Activated gamma-delta T cell treated with anti-CD3 and anti-CD28 coated beads, Interleukin-2, amount 50 U/mL, for 16 hours (primary cell): ENCODE measurements around the gene H2AZ2.
"Not testable (repeated sequence)": the region's sequence is repeated elsewhere in the genome, so short reads cannot be mapped to it uniquely, and the experiment has no call there.

Source experiments
- DNase-seq: peaks from one replicate; pipeline ENCODE4 v3.0.0-alpha.2; 2020; ENCODE audit warnings: low read depth

Gene H2AZ2

GRCh38 chr7:44870780-44871179 lies 22.9 kb upstream of the H2AZ2 start:
- DNase-seq, result not testable (repeated sequence)

- DNase-seq, result not testable (repeated sequence)
Observed at GRCh38 chr7:44870336-44870735, 22.4 kb upstream of the H2AZ2 start.

- DNase-seq, result no peak
Observed at GRCh38 chr7:44867073-44867995, 19.4 kb upstream of the H2AZ2 start.

GRCh38 chr7:44861949-44862348 lies 14.1 kb upstream of the H2AZ2 start:
- DNase-seq, result not testable (repeated sequence)

- DNase-seq, result no peak
Observed at GRCh38 chr7:44858161-44858560, 10.3 kb upstream of the H2AZ2 start.

- no peak for DNase-seq
Observed at GRCh38 chr7:44854644-44855364, 6.9 kb upstream of the H2AZ2 start.

GRCh38 chr7:44853391-44853790 lies 5.5 kb upstream of the H2AZ2 start:
- no peak for DNase-seq

- no peak for DNase-seq
Observed at GRCh38 chr7:44852590-44852989, 4.7 kb upstream of the H2AZ2 start.

- DNase-seq, result no peak
Observed at GRCh38 chr7:44849885-44850544, 2.1 kb upstream of the H2AZ2 start.

- no peak for DNase-seq
Observed at GRCh38 chr7:44849259-44849884, 1.5 kb upstream of the H2AZ2 start.

GRCh38 chr7:44847509-44847919 lies 373 bp downstream of the H2AZ2 start:
- peak; percentile 71 for DNase-seq

GRCh38 chr7:44846816-44847508 lies 925 bp downstream of the H2AZ2 start:
- DNase-seq, result no peak

- DNase-seq, result not testable (repeated sequence)
Observed at GRCh38 chr7:44846390-44846789, 1.5 kb downstream of the H2AZ2 start.

- DNase-seq, result no peak
Observed at GRCh38 chr7:44845451-44845850, 2.4 kb downstream of the H2AZ2 start.

GRCh38 chr7:44843440-44843839 lies 4.4 kb downstream of the H2AZ2 start:
- DNase-seq, result not testable (repeated sequence)

GRCh38 chr7:44842675-44843074 lies 5.2 kb downstream of the H2AZ2 start:
- DNase-seq, result not testable (repeated sequence)

GRCh38 chr7:44838751-44839150 lies 9.1 kb downstream of the H2AZ2 start:
- DNase-seq, result no peak

GRCh38 chr7:44827567-44827966 lies 20.3 kb downstream of the H2AZ2 start:
- DNase-seq, result no peak

- no peak for DNase-seq
Observed at GRCh38 chr7:44824894-44825526, 22.9 kb downstream of the H2AZ2 start.

- no peak for DNase-seq
Observed at GRCh38 chr7:44823255-44823781, 24.6 kb downstream of the H2AZ2 start.

GRCh38 chr7:44819292-44819691 lies 28.6 kb downstream of the H2AZ2 start:
- DNase-seq, result no peak
